ENCODE data around the gene DENND4A. TPM values are rescaled to one million over a fixed set of nuclear protein-coding genes. Genes with fewer than 3 reads are reported as not detected.

DENND4A gene
- polyA plus RNA-seq, 1 of the 3 experiments (the other 2 are of a cell fraction): 2.5 TPM

- H3K79me2 ChIP-seq (ENCODE audit: insufficient read depth): no peaks in the 10 kb centered on the region
- no peaks in the 10 kb centered on the region for H3F3A ChIP-seq (replicated peaks; ENCODE audit: insufficient read depth)
- H3K27me3 ChIP-seq (ENCODE audit: insufficient read depth): no peaks in the 10 kb centered on the region
- H3K9ac ChIP-seq: no peak overlapping the region
- H3K4me2 ChIP-seq: no peak overlapping the region
- no peak overlapping the region for H3K4me3 ChIP-seq (ENCODE audit: low read depth in 2 of 2, low read length in 1 of 2)
- TF ChIP-seq NRF1 (IDR thresholded peaks at IDR 0.05; ENCODE audit: low read depth, low read length): no peak
- TF ChIP-seq FOSL2 (IDR thresholded peaks at IDR 0.05; ENCODE audit: borderline replicate concordance, low read depth): no peak
- no peak for TF ChIP-seq PBX3 (IDR thresholded peaks at IDR 0.05)
- TF ChIP-seq RAD21 (IDR thresholded peaks at IDR 0.05; ENCODE audit: low read length): no peak
- TF ChIP-seq CHD2 (IDR thresholded peaks at IDR 0.05; ENCODE audit: low read length, partially characterized antibody): no peak
- no peak for TF ChIP-seq USF2 (IDR thresholded peaks at IDR 0.05; ENCODE audit: borderline replicate concordance, low read depth, low read length)
- TF ChIP-seq FOXJ3 (CRISPR knock-in tag; IDR thresholded peaks at IDR 0.05): no peak
- no peak for TF ChIP-seq YY1 (IDR thresholded peaks at IDR 0.05; ENCODE audit: low read depth)
- no peak for TF ChIP-seq RFX5 (IDR thresholded peaks at IDR 0.05; ENCODE audit: low read length)
- no peak for TF ChIP-seq MXI1 (IDR thresholded peaks at IDR 0.05; ENCODE audit: low read depth, low read length)
- no peak for TF ChIP-seq EP300 (IDR thresholded peaks at IDR 0.05; ENCODE audit: borderline replicate concordance in 1 of 2, low read depth in 1 of 2, low read length in 1 of 2)
- TF ChIP-seq CTCF (IDR thresholded peaks at IDR 0.05): no peak
- no peak for TF ChIP-seq JUND (IDR thresholded peaks at IDR 0.05)
- TF ChIP-seq TEAD4 (IDR thresholded peaks at IDR 0.05; ENCODE audit: borderline replicate concordance, insufficient read depth): no peak
- TF ChIP-seq POLR2AphosphoS5 (IDR thresholded peaks at IDR 0.05; ENCODE audit: low read depth, low read length): no peak
- TF ChIP-seq EZH2phosphoT487 (IDR thresholded peaks at IDR 0.05; ENCODE audit: borderline replicate concordance, low read depth): no peak
- no peak for TF ChIP-seq TCF12 (IDR thresholded peaks at IDR 0.05)
- no peaks in the 10 kb centered on the region for H4K20me1 ChIP-seq (ENCODE audit: insufficient read depth)
- no peak overlapping the region for H3K27ac ChIP-seq (ENCODE audit: low read depth in 2 of 2, low read length in 1 of 2)
- ChIA-PET POLR2A (no interaction called here), CTCF (interaction anchor here (1.4 kb wide), 1 partner anchor 47 kb away, joined by 3 read pairs; no protein-coding TSS in a partner anchor)
- H3K36me3 ChIP-seq (replicated peaks in 1 of 2; ENCODE audit: control insufficient read depth in 1 of 2, insufficient read depth in 2 of 2, low read length in 1 of 2): peaks cover 0 to 4% of the 10 kb centered on the region in 2 experiments
- no peaks in the 10 kb centered on the region for H3K9me3 ChIP-seq
- 62% methylated on average over 1 of the region's 1 CpG for WGBS (ENCODE audit: low lambda C conversion rate)
- no peak overlapping the region for H2AFZ ChIP-seq (ENCODE audit: low read depth)
- H3K9me2 ChIP-seq: no peaks in the 10 kb centered on the region
- DNase-seq: peak; percentile 6
- H3K4me1 ChIP-seq (ENCODE audit: control insufficient read depth in 1 of 2, insufficient read depth in 2 of 2, low read depth in 1 of 2, low read length in 1 of 2): no peaks in the 10 kb centered on the region
These were observed 48.3 kb downstream of the DENND4A start for GRCh38 chr15:65743637-65744252.
